OCI-LY7 (cell line): ENCODE data around the gene RPS5. TPM values are rescaled to one million over a fixed set of nuclear protein-coding genes. Genes with fewer than 3 reads are reported as not detected.

Experiments
- BruUV-seq: library from RNA; stranded (reverse); fragments of 400-500 nt; replicated peaks from 2 replicates; lab custom pipeline; 2021; lab: Mats Ljungman, UMichigan
- CTCF ChIA-PET: fragments of 300-600 bp; sonication (Branson Sonifier 250); formaldehyde crosslinking; loops from one replicate; lab custom pipeline; 2022; ENCODE audit warnings: antibody characterized with exemption; ENCODE audit not compliant: unreplicated experiment; lab: Charles Lee
- POLR2A ChIA-PET: fragments of 300-600 bp; sonication (Branson Sonifier 250); formaldehyde crosslinking; loops from one replicate; lab custom pipeline; 2022; ENCODE audit warnings: antibody characterized with exemption; lab: Charles Lee
- DNase-seq: peaks from one replicate; pipeline ENCODE4 v3.0.0-alpha.2; 2015; ENCODE audit warnings: low spot score
- H2AFZ ChIP-seq: fragments of 200-600 bp; sonication (generic), shearing (Covaris generic); 2 replicates; pipeline ENCODE4 v1.6.1; 2014; ENCODE audit warnings: mild to moderate bottlenecking, antibody characterized with exemption, low read length, moderate library complexity
- H3K27ac ChIP-seq: fragments of 200-600 bp; sonication (generic); 2 replicates; pipeline ENCODE4 v1.5.1; 2014; ENCODE audit warnings: mixed run types, low read depth, mild to moderate bottlenecking, moderate library complexity, low read length, inconsistent platforms; ENCODE audit not compliant: poor library complexity, severe bottlenecking
- H3K36me3 ChIP-seq: fragments of 200-600 bp; sonication (generic); 2 replicates; pipeline ENCODE4 v1.6.1; 2014; ENCODE audit warnings: mild to moderate bottlenecking, antibody characterized with exemption, low read length, moderate library complexity, mixed read lengths; ENCODE audit not compliant: insufficient read depth
- H3K4me1 ChIP-seq: fragments of 200-600 bp; sonication (generic); 2 replicates; pipeline ENCODE4 v1.5.1; 2014; ENCODE audit warnings: mild to moderate bottlenecking, low read length; ENCODE audit not compliant: insufficient read depth, poor library complexity, severe bottlenecking
- H3K4me2 ChIP-seq: fragments of 200-600 bp; sonication (generic); 2 replicates; pipeline ENCODE4 v1.6.1; 2014; ENCODE audit warnings: mild to moderate bottlenecking, low read length
- H3K4me3 ChIP-seq: fragments of 200-600 bp; sonication (generic); 2 replicates; pipeline ENCODE4 v1.5.1; 2014; ENCODE audit warnings: mild to moderate bottlenecking, low read depth, low read length; ENCODE audit not compliant: poor library complexity, severe bottlenecking
- H3K79me2 ChIP-seq: fragments of 200-600 bp; sonication (generic); 2 replicates; pipeline ENCODE4 v1.6.1; 2016; ENCODE audit warnings: low read depth, mild to moderate bottlenecking, low read length, moderate library complexity, mixed read lengths; ENCODE audit not compliant: insufficient read depth
- H3K9me2 ChIP-seq: fragments of 200-600 bp; sonication (generic); 2 replicates; pipeline ENCODE4 v1.6.1; 2016; ENCODE audit warnings: mild to moderate bottlenecking, low read length, mixed read lengths; ENCODE audit not compliant: insufficient read depth
- H3K9me3 ChIP-seq: fragments of 200-600 bp; sonication (generic); 2 replicates; pipeline ENCODE4 v1.6.1; 2014; ENCODE audit warnings: mild to moderate bottlenecking, mixed run types, low read length, mixed read lengths
- H4K20me1 ChIP-seq: fragments of 200-600 bp; sonication (generic); 2 replicates; pipeline ENCODE4 v1.6.1; 2014; ENCODE audit warnings: mild to moderate bottlenecking, antibody characterized with exemption, low read length, moderate library complexity, mixed read lengths; ENCODE audit not compliant: insufficient read depth
- EZH2phosphoT487 ChIP-seq: fragments of 200-600 bp; sonication (generic); IDR thresholded peaks from 2 replicates; pipeline ENCODE4 v1.6.1; 2018; ENCODE audit warnings: low read depth, borderline replicate concordance, mild to moderate bottlenecking, mixed run types, antibody characterized with exemption, low read length, moderate library complexity, mixed read lengths
- intact Hi-C: fragments of 100-400 bp; cut with micrococcal nuclease; formaldehyde crosslinking; loops from one replicate; pipeline ENCODE4 v1.10.0; 2022; ENCODE audit not compliant: unreplicated experiment
- total RNA-seq, 2 experiments: library from RNA; depleted of rRNA in 1 of 2; stranded (reverse); fragments of >200 nt in 1 of 2; shearing (Covaris generic) in 1 of 2; gene quantifications; 2 replicates each; pipeline ENCODE4 v1.2.3, GENCODE V29; 2014 to 2022
- TF ChIP-seq, protein P1 (sequence below): fragments of 200-600 bp; sonication (generic); conservative IDR thresholded peaks from 2 replicates; pipeline ENCODE4 v1.5.1; 2014; ENCODE audit warnings: mild to moderate bottlenecking, antibody characterized with exemption, low read length, moderate library complexity, mixed read lengths

RPS5 gene
- total RNA-seq, 2 experiments from 2014 or later = 1,607 to 3,333 TPM

DNA sequence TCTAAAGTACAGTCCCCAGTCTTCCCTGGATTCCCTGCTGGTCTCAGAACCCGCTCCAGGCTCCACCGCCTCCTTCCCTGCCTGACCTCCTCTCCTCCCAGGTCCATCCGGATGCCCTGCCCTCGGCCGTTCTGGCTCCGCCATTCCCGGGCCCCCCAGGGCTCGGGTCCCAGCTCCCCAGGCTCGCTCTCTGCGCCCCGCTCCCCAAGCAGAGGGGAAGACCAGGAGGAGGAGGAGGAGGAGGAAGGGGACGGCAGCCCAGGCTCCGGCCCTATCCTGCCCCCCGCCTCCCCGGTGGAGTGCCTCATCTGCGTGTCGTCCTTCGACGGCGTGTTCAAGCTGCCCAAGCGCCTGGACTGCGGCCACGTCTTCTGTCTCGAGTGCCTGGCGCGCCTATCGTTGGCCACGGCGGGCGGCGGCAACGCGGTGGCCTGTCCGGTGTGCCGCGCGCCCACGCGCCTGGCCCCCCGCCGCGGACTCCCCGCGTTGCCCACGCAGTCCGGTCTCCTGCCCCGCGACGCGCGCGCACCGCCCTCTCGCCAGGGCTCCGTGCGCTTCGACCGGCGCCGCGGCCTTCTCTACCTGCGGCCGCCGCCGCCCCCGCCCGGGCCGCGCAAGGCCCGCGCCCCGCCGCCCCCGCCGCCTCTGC, 9.0 kb downstream of the RPS5 start:
- H3K79me2 ChIP-seq = peaks cover 9% of the 10 kb centered on the region; the same call in 1 of the 2 replicates
- ChIA-PET POLR2A (no interaction called here), CTCF (no interaction called here)
- BruUV-seq = no TSS peak
- H3K4me3 ChIP-seq = no peak overlapping the region
- intact Hi-C loops = no loop called here
- no peak overlapping the region for H2AFZ ChIP-seq
- no peaks in the 10 kb centered on the region for H3K9me3 ChIP-seq
- no peak overlapping the region for H3K27ac ChIP-seq
- no peak overlapping the region for H3K4me2 ChIP-seq
- TF ChIP-seq, protein P1, sequence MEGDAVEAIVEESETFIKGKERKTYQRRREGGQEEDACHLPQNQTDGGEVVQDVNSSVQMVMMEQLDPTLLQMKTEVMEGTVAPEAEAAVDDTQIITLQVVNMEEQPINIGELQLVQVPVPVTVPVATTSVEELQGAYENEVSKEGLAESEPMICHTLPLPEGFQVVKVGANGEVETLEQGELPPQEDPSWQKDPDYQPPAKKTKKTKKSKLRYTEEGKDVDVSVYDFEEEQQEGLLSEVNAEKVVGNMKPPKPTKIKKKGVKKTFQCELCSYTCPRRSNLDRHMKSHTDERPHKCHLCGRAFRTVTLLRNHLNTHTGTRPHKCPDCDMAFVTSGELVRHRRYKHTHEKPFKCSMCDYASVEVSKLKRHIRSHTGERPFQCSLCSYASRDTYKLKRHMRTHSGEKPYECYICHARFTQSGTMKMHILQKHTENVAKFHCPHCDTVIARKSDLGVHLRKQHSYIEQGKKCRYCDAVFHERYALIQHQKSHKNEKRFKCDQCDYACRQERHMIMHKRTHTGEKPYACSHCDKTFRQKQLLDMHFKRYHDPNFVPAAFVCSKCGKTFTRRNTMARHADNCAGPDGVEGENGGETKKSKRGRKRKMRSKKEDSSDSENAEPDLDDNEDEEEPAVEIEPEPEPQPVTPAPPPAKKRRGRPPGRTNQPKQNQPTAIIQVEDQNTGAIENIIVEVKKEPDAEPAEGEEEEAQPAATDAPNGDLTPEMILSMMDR = no peak
- no peak for TF ChIP-seq EZH2phosphoT487
- peaks cover 3% of the 10 kb centered on the region; the same call in 1 of the 2 replicates for H4K20me1 ChIP-seq
- no peak for DNase-seq
- no peaks in the 10 kb centered on the region for H3K9me2 ChIP-seq
- H3K36me3 ChIP-seq = peaks cover 60% of the 10 kb centered on the region
- H3K4me1 ChIP-seq = peaks cover 5% of the 10 kb centered on the region

DNA sequence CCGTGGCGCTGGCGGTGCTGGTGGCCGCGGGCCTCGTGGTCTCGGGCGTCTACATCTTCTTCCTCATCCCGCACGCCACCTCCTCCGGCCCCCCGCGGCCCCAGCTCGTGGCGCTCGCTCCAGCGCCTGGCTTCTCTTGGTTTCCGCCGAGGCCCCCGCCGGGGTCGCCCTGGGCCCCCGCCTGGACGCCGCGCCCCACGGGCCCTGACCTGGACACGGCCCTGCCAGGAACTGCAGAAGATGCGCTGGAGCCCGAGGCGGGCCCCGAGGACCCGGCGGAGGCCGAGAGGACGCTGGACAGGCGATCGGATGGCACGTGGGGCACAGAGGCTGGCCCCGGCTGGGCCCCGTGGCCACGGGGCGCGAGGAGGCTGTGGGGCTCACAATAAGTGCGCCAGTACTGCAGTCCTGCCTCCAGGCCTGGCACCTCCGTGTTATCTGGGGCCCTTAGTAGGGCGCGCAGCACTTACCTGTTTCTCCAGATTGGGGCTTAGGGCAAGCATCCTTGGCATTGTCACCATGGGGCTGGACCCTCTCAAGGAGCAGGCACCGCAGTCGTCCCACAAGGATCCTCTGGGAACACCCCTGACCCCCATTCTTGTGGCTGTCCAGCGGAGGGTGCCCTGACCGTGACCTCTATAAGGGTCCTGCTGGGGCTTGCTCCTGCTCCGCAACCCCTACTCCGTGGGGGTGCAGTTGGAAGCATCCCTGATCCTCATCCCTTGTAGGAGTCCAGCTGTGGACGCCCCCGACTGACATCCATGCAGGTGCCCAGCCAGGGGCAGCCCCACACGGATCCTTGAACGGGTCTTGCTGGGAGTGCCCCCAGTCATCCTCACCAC, 9.8 kb downstream of the RPS5 start:
- BruUV-seq = no TSS peak
- H3K4me2 ChIP-seq = no peak overlapping the region
- H2AFZ ChIP-seq = no peak overlapping the region
- peaks cover 52% of the 10 kb centered on the region for H3K36me3 ChIP-seq
- POLR2A ChIA-PET = no interaction called here
- 0 out of 2 replicates have a peak, but pooled peaks cover 1% of the 10 kb centered on the region for H3K79me2 ChIP-seq
- intact Hi-C loops = no loop called here
- H4K20me1 ChIP-seq = peaks cover 3% of the 10 kb centered on the region; the same call in 1 of the 2 replicates
- CTCF ChIA-PET = no interaction called here
- H3K9me2 ChIP-seq = no peaks in the 10 kb centered on the region
- no peak overlapping the region for H3K4me3 ChIP-seq
- no peak for DNase-seq
- H3K9me3 ChIP-seq = no peaks in the 10 kb centered on the region
- TF ChIP-seq, protein P1 = no peak
- no peak for TF ChIP-seq EZH2phosphoT487
- H3K27ac ChIP-seq = no peak overlapping the region
- peaks cover 6% of the 10 kb centered on the region for H3K4me1 ChIP-seq
